ENCODE measurements around the gene DUSP2.
A peak's percentile ranks its signal among the peaks of the same experiment; 100 is the strongest.

DUSP2 gene

DNA sequence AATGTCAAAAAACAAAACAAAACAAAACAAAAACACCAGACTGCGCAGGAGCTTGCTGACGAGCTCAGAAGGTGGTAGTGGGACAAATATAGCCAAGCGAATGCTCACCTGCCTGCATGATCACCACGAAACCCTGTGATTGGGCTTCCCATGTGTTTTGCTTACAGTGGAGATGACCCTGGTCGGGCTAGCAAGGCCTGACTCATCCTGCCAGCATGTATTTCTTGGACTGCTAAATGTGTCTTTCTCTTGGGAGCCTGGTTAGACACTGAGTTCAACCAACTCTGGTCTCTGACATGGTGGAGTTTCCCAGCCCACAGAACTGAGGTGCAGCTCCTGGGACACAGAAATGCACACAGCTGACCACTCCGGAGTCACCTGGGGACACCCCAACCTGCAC is 30.7 kb upstream of the DUSP2 start:
- Histone ChIP-seq H2AK5ac (ENCODE audit: low read length) (no peak overlapping the region), H3K4ac (ENCODE audit: low read depth, low read length) (no peak overlapping the region), H3K4me2 (ENCODE audit: low read length) (no peak overlapping the region), H3K56ac (ENCODE audit: low read length) (no peak overlapping the region), H3K79me1 (ENCODE audit: low read length) (no peaks in the 10 kb centered on the region), H2BK5ac (ENCODE audit: low read length) (no peak overlapping the region), H3K36me3 (ENCODE audit: control insufficient read depth, insufficient read depth, low read length) (no peaks in the 10 kb centered on the region), H3K9ac (ENCODE audit: low read length) (no peak overlapping the region), H2BK120ac (ENCODE audit: low read depth, low read length) (no peak overlapping the region), H3K4me1 (ENCODE audit: control insufficient read depth, low read depth, low read length) (no peaks in the 10 kb centered on the region), H2BK15ac (replicated peaks; ENCODE audit: low read depth) (no peak overlapping the region), H3K18ac (ENCODE audit: low read length) (no peak overlapping the region), H3K79me2 (ENCODE audit: control insufficient read depth, insufficient read depth, low read length) (no peaks in the 10 kb centered on the region), H3K27ac (ENCODE audit: low read depth, low read length) (no peak overlapping the region), H4K5ac (ENCODE audit: low read length) (no peak overlapping the region), H3K4me3 (ENCODE audit: low read length) (no peak overlapping the region), H4K8ac (ENCODE audit: low read depth, low read length) (no peak overlapping the region), H3K27me3 (ENCODE audit: insufficient read depth, low read length, poor library complexity) (no peaks in the 10 kb centered on the region), H3K23ac (ENCODE audit: low read length) (no peak overlapping the region)
- DNase-seq = no peak
- WGBS (ENCODE audit: extremely low coverage, insufficient coverage, low lambda C conversion rate) = no CpG with 5 or more reads among the region's 6 CpGs

DNA sequence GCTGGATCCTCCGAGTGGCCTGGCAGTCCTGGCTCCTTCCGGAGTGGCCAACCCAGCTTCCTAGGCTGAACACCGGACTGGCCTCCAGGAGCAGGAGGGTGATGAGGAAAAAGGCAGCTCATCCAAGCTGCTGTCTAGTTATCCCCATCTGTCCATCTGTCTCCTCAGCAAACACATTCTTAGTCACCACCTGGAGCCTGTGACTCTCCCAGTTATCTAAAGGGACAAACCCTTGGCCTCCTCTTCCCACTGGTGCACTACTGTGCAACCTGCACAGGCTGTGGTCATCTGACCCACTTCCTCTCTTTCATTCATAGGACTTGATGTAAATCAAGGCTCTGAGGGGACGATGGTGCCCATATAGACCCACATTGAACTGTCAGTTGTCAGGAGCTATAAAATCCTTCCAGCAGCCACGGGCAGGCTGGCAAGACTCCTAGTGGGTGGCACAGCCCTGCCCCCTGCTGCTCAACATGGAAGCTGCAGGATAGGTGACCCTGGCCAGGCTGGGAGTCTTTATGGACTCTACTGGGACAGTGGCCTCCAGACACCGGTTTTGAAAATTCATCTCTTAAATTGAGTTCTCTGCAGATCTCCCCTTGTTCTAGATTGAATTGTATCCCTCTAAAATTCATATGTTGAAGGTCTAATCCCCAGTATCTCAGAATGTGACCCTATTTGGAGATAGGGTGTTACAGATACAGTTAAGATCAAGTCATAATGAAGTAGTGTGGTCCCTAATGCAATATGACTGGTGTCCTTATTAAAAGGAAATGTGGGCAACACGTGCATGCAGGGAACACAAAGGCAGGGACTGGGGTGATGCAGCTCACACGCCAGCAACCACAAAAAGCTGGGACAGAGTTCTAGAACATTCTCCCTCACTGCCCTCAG is 29.3 kb upstream of the DUSP2 start:
- H2BK5ac ChIP-seq (ENCODE audit: low read length) = no peak overlapping the region

DNA sequence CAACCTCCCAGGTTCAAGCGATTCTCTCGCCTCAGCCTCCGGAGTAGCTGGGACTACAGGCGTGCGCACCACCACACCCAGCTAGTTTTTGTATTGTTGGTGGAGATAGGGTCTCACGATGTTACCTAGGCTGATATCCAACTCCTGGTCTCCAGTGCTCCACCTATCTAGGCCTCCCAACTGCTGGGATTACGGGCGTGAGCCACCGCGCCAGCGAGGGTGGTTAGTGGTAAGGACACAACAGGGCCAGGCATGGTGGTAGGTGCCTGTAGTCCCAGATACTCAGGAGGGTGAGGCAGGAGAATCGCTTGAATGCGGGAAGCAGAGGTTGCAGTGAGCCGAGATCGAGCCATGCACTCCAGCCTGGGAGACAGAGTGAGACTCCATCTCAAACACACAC is 26.6 kb upstream of the DUSP2 start:
- Histone ChIP-seq H3K27ac (ENCODE audit: low read depth, low read length) (no peak overlapping the region), H3K4me3 (ENCODE audit: low read length) (no peak overlapping the region), H3K9ac (ENCODE audit: low read length) (no peak overlapping the region), H4K5ac (ENCODE audit: low read length) (no peak overlapping the region), H3K36me3 (ENCODE audit: control insufficient read depth, insufficient read depth, low read length) (no peaks in the 10 kb centered on the region), H3K4me2 (ENCODE audit: low read length) (no peak overlapping the region), H2BK5ac (ENCODE audit: low read length) (no peak overlapping the region), H3K27me3 (ENCODE audit: insufficient read depth, low read length, poor library complexity) (no peaks in the 10 kb centered on the region), H3K79me2 (ENCODE audit: control insufficient read depth, insufficient read depth, low read length) (no peaks in the 10 kb centered on the region), H3K56ac (ENCODE audit: low read length) (no peak overlapping the region), H2AK5ac (ENCODE audit: low read length) (no peak overlapping the region), H3K23ac (ENCODE audit: low read length) (no peak overlapping the region), H4K8ac (ENCODE audit: low read depth, low read length) (no peak overlapping the region), H2BK15ac (replicated peaks; ENCODE audit: low read depth) (no peak overlapping the region), H2BK120ac (ENCODE audit: low read depth, low read length) (no peak overlapping the region), H3K4ac (ENCODE audit: low read depth, low read length) (no peak overlapping the region), H3K18ac (ENCODE audit: low read length) (no peak overlapping the region), H3K4me1 (ENCODE audit: control insufficient read depth, low read depth, low read length) (no peaks in the 10 kb centered on the region), H3K79me1 (ENCODE audit: low read length) (no peaks in the 10 kb centered on the region)
- DNase-seq = no peak
- WGBS (ENCODE audit: extremely low coverage, insufficient coverage, low lambda C conversion rate) = no CpG with 5 or more reads among the region's 15 CpGs

More for the DNA sequence above, 29.3 kb upstream of the DUSP2 start:
- no CpG with 5 or more reads among the region's 8 CpGs for WGBS (ENCODE audit: extremely low coverage, insufficient coverage, low lambda C conversion rate)
- Histone ChIP-seq H3K56ac (ENCODE audit: low read length) (no peak overlapping the region), H2AK5ac (ENCODE audit: low read length) (no peak overlapping the region), H3K4me3 (ENCODE audit: low read length) (no peak overlapping the region), H3K79me1 (ENCODE audit: low read length) (no peaks in the 10 kb centered on the region), H4K8ac (ENCODE audit: low read depth, low read length) (no peak overlapping the region), H3K9ac (ENCODE audit: low read length) (no peak overlapping the region), H2BK15ac (replicated peaks; ENCODE audit: low read depth) (no peak overlapping the region), H3K36me3 (ENCODE audit: control insufficient read depth, insufficient read depth, low read length) (no peaks in the 10 kb centered on the region), H3K4me2 (ENCODE audit: low read length) (no peak overlapping the region), H3K79me2 (ENCODE audit: control insufficient read depth, insufficient read depth, low read length) (no peaks in the 10 kb centered on the region), H3K23ac (ENCODE audit: low read length) (no peak overlapping the region), H3K27ac (ENCODE audit: low read depth, low read length) (no peak overlapping the region), H4K5ac (ENCODE audit: low read length) (no peak overlapping the region), H3K27me3 (ENCODE audit: insufficient read depth, low read length, poor library complexity) (no peaks in the 10 kb centered on the region), H3K18ac (ENCODE audit: low read length) (no peak overlapping the region), H3K4me1 (ENCODE audit: control insufficient read depth, low read depth, low read length) (no peaks in the 10 kb centered on the region), H2BK120ac (ENCODE audit: low read depth, low read length) (no peak overlapping the region), H3K4ac (ENCODE audit: low read depth, low read length) (no peak overlapping the region)
- DNase-seq = peak; percentile 70

DNA sequence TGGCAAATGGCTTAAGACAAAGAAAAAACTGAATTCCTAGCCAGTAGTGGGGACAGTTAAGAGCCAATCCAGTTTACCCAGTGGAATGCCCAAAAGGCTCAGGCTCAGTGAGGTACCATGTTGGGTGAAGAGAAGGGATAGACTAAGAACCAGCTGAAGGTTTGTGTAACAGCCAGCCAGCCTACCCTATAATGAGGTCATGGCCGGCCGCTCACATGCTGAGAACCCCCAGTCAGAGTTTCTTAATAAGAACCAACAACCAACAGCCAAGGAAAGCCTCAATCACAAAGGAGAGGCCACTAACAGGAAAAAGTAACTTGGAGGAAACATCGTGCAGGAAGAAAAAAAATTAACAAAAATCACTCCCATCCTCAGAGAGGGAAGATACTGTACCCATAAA is 25.4 kb upstream of the DUSP2 start:
- H3K79me2 ChIP-seq (ENCODE audit: control insufficient read depth, insufficient read depth, low read length) = no peaks in the 10 kb centered on the region
- H2BK5ac ChIP-seq (ENCODE audit: low read length) = no peak overlapping the region
- no peak overlapping the region for H3K23ac ChIP-seq (ENCODE audit: low read length)
- H3K79me1 ChIP-seq (ENCODE audit: low read length) = no peaks in the 10 kb centered on the region
- no peak overlapping the region for H3K9ac ChIP-seq (ENCODE audit: low read length)
- H3K4me2 ChIP-seq (ENCODE audit: low read length) = no peak overlapping the region
- H3K18ac ChIP-seq (ENCODE audit: low read length) = no peak overlapping the region
- no peak overlapping the region for H3K27ac ChIP-seq (ENCODE audit: low read depth, low read length)
- no peaks in the 10 kb centered on the region for H3K27me3 ChIP-seq (ENCODE audit: insufficient read depth, low read length, poor library complexity)
- no peaks in the 10 kb centered on the region for H3K36me3 ChIP-seq (ENCODE audit: control insufficient read depth, insufficient read depth, low read length)
- H3K4me3 ChIP-seq (ENCODE audit: low read length) = no peak overlapping the region
- H4K8ac ChIP-seq (ENCODE audit: low read depth, low read length) = no peak overlapping the region
- no peak overlapping the region for H2AK5ac ChIP-seq (ENCODE audit: low read length)
- H4K5ac ChIP-seq (ENCODE audit: low read length) = no peak overlapping the region
- no peak overlapping the region for H3K56ac ChIP-seq (ENCODE audit: low read length)
- no CpG with 5 or more reads among the region's 3 CpGs for WGBS (ENCODE audit: extremely low coverage, insufficient coverage, low lambda C conversion rate)
- no peak for DNase-seq
- no peaks in the 10 kb centered on the region for H3K4me1 ChIP-seq (ENCODE audit: control insufficient read depth, low read depth, low read length)
- H3K4ac ChIP-seq (ENCODE audit: low read depth, low read length) = no peak overlapping the region
- no peak overlapping the region for H2BK120ac ChIP-seq (ENCODE audit: low read depth, low read length)
- no peak overlapping the region for H2BK15ac ChIP-seq (replicated peaks; ENCODE audit: low read depth)

DNA sequence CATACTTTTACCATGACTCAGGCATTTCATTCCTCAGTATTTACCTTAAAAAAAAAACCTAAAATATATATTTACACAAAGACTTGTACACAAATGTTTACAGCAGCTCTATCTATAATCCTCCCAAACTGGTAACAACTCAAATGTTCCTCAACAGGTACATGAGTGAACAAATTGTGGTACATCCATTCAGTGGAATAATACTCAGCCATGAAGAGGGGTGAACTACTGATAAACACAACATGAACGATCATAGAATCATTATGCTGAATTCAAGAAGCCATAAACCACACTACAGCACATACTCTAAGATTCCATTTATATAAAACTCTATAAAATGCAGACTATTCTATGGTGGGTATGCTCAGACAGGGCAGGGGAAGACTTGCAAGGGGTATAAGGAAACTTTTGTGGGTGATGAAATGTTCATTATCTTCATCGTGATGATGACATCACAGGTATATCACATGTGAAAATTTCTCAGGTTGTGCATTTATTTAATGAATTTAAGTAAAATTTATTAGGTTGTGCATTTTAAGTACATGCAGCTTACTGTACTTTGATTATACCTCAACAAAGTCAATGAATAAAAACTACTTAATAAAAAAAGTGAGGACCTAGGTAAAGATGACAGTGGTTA is 24.7 kb upstream of the DUSP2 start:
- no CpG with 5 or more reads among the region's 2 CpGs for WGBS (ENCODE audit: extremely low coverage, insufficient coverage, low lambda C conversion rate)

More for the DNA sequence above, 24.7 kb upstream of the DUSP2 start:
- no peaks in the 10 kb centered on the region for H3K79me2 ChIP-seq (ENCODE audit: control insufficient read depth, insufficient read depth, low read length)
- no peak overlapping the region for H3K18ac ChIP-seq (ENCODE audit: low read length)
- no peaks in the 10 kb centered on the region for H3K36me3 ChIP-seq (ENCODE audit: control insufficient read depth, insufficient read depth, low read length)
- H2AK5ac ChIP-seq (ENCODE audit: low read length) = no peak overlapping the region
- no peak overlapping the region for H3K56ac ChIP-seq (ENCODE audit: low read length)
- H3K9ac ChIP-seq (ENCODE audit: low read length) = no peak overlapping the region
- H2BK15ac ChIP-seq (replicated peaks; ENCODE audit: low read depth) = no peak overlapping the region
- no peaks in the 10 kb centered on the region for H3K4me1 ChIP-seq (ENCODE audit: control insufficient read depth, low read depth, low read length)
- H4K8ac ChIP-seq (ENCODE audit: low read depth, low read length) = no peak overlapping the region
- H3K4me3 ChIP-seq (ENCODE audit: low read length) = no peak overlapping the region
- no peak overlapping the region for H4K5ac ChIP-seq (ENCODE audit: low read length)
- H2BK120ac ChIP-seq (ENCODE audit: low read depth, low read length) = no peak overlapping the region
- H3K79me1 ChIP-seq (ENCODE audit: low read length) = no peaks in the 10 kb centered on the region
- no peak overlapping the region for H3K4me2 ChIP-seq (ENCODE audit: low read length)
- no peak for DNase-seq
- no peak overlapping the region for H3K4ac ChIP-seq (ENCODE audit: low read depth, low read length)
- H3K27me3 ChIP-seq (ENCODE audit: insufficient read depth, low read length, poor library complexity) = no peaks in the 10 kb centered on the region
- no peak overlapping the region for H3K23ac ChIP-seq (ENCODE audit: low read length)
- H2BK5ac ChIP-seq (ENCODE audit: low read length) = no peak overlapping the region
- no peak overlapping the region for H3K27ac ChIP-seq (ENCODE audit: low read depth, low read length)
